HG02943 (cell line): ENCODE data around the gene GFRA4.

Source experiments
- ATAC-seq: cut with Tn5 transposase; IDR thresholded peaks from one replicate; pipeline ENCODE4 v1.9.1; 2021; ENCODE audit warnings: mild to moderate bottlenecking, low read depth, moderate library complexity; ENCODE audit not compliant: unreplicated experiment

Gene GFRA4

GRCh38 chr20:3696200-3696599 is 33.0 kb upstream of the GFRA4 start:
- no peak for ATAC-seq

- no peak for ATAC-seq
These were observed 31.7 kb upstream of the GFRA4 start for GRCh38 chr20:3694864-3695263.

DNA sequence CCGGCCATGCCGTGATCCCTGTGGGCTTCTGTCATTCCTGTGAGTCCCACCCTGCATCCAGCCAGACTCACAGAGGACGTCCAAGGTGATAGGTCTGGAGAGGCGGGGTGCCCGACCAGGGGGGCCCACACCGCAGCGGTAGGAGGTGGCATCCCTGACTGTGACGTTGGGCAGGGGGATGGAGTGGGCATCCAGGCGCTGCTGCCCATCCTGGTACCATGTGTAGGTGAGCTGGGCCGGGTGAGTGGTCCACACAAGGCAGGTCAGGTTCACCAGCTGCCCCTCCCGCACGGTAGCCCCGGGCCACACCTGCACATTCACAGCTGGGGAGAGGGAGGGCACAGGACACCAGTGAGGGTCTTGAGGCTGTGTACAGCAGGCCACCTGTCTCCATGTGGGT is 30.2 kb upstream of the GFRA4 start:
- no peak for ATAC-seq

GRCh38 chr20:3692706-3693294 is 29.6 kb upstream of the GFRA4 start:
- no peak for ATAC-seq

DNA sequence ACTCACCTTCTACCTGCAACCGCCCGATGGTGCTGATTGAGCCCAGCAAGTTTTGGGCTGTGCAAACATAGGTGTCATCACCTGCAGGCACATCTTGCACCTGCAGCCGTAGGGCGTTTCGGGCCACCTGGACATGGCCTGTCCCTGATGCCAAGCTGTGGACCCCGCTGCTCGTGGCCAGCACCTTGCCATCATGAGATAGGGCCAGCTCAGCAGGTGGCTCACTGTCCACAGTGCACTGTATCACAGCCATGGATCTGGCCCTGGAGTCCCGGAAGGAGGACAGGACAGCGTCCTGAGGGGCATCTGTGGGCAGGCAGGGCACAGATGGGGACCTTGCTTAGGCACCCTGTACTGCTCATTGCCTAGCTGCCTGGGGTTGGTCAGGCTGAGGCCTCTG is 28.7 kb upstream of the GFRA4 start:
- no peak for ATAC-seq

GRCh38 chr20:3691306-3691705 is 28.1 kb upstream of the GFRA4 start:
- no peak for ATAC-seq

- ATAC-seq = no peak
These were observed 27.2 kb upstream of the GFRA4 start for GRCh38 chr20:3690413-3690812.

DNA sequence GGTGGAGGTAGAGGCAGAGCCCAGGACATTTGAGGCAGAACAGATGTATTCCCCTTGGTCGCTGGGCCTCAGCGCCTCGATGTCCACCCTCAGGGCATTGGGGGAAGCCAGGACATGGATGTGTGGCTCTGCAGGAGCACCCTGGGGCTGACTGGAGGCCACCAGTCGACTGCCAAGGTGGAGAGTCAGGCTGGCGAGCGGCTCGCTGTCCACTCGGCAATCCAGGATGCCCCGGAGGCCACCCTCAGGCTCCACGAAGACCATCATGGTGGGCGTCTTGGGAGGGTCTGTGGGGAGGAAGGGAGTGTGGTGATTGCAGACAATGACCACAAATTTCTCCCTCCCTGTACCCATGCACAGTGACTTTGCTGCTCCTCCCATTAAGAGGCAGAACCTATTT is 26.8 kb upstream of the GFRA4 start:
- no peak for ATAC-seq

- ATAC-seq = no peak
These were observed 24.5 kb upstream of the GFRA4 start for GRCh38 chr20:3687655-3688054.

DNA sequence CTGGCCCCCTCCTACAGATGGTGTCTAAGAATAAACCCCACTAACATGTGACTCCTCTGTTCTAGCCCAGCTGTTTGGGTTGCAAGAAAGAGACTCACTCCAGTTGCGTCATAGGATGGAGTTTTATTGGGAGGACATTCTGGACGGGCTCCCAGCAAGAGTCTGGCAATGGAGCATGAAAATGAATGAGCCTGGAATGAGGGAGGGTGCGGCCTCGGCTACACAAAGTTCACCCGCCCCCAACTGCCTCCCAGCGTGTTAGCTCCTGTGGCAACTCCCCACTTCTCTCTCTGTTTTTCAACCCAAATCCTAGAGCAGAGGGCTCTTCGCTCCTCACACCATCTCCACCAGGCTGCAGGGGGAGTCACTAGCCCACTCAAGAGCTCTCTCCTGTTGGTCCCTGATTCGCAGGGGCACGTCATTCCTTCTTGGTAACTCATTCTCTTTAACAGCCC is 23.7 kb upstream of the GFRA4 start:
- ATAC-seq = no peak

DNA sequence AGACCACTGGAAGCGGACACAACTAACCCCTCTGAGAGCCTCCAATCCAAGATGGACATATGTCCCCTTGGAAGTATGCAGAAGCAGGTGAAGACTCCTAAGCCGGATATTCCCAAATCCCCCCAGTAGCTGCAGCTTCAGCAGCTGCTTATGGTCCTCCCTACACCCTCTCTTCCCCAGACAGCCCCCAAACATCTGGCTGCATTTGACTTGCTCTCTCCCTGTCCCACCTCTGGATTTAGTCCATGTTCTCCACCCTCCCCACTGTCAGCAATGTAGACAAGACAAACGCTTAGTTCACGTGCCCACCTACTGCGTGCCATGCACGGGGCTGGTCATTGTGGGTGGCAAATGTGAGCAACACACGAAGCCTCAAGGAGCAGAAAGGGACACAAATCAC is 23.2 kb upstream of the GFRA4 start:
- ATAC-seq = no peak

DNA sequence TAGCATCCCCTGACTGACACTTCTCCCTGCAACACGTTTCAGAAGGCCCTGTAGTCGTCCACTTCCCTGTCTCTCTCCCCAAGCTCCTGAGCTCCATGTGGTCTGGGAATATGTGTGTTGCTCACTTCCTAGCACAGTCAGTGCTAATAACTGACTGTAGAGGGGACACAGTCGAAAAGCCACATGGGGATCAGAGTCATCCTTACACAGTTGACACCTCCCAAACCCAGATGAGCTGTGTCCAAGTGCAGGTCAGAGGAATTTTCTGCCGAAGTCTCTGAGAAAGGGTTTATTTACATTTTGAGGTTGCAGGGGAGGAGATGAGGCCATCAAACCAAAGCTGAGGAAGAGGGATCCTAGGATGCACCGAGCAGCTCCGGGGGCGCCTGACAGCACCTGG is 22.1 kb upstream of the GFRA4 start:
- no peak for ATAC-seq

DNA sequence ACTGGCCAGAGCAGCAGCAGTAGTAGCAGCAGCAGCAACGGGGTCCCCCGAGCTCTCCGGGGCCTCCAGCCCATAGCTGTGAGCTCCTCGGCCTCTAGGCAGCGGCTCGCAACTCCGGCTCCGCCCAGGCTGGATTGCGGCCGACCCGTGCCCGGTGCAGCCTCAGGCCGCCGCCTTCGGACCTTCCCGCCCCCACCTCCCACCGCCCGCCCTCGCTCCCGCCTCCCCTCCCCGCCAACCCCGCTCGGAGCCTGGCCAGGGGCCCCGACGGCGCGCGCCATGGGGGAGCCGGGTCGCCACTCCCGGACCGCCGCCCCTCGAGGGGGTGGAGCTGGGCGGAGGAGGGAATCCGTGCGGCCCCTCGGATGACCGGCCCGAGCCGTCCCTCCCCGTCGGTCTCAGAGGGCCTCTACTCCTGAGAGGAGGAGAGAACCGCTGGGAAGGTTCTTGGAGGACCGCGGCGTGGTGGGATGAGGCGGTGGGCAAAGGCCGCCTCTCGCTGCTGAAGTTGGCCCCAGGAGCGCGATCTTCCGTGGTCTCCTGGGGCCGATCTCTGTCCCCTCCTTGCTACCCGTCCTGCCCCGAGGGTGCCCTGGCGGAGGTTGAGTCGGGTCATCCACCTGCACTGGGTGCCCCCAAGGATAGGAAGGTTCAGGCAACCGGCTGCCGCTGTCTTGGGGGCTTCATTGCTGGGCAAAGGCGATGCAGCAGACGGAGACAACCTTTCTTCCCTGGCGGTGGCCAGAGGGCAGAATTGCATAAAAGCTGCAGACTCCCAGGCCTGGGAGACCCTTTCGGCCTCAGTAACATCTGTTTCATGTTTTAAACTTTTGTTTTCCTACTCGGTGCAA is 19.0 kb upstream of the GFRA4 start, which contains the start of gene ADAM33:
TSS of gene ADAM33 (minus strand) at position 80 of the 851 bp plus-strand sequence. CDS start at position 74, 6 bp downstream.
- no peak for ATAC-seq

DNA sequence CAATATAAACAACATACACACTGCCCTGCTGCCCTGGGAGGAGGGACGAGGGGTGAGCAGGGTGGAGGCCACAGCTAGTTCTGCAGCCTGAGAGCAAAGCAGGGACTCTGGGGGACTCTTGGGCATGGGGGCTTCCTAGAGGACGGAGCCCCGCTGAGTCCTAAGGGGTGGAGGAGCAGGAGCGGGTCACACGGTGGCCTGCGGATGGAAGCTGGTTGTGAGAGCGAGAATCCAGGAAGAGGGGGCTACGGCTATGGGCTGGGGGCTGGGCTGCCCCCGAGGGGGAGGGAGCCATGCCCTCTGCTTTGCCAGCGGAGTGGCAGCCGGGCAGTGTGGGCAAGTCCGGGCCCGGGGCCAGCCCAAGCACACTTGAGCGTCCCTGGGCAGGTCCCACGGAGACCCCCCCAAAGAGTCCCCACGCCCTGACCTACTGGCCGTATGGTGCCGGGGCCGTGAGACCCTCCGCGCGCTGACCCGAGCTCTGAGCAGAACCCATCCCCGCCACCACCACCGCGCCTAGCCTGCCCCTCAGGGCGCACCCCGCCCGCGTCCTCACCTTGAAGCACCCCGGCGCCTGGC is 18.2 kb upstream of the GFRA4 start:
- no peak for ATAC-seq

GRCh38 chr20:3680701-3681351 is 17.6 kb upstream of the GFRA4 start:
- no peak for ATAC-seq

- no peak for ATAC-seq
These were observed 16.8 kb upstream of the GFRA4 start for GRCh38 chr20:3679749-3680700.

DNA sequence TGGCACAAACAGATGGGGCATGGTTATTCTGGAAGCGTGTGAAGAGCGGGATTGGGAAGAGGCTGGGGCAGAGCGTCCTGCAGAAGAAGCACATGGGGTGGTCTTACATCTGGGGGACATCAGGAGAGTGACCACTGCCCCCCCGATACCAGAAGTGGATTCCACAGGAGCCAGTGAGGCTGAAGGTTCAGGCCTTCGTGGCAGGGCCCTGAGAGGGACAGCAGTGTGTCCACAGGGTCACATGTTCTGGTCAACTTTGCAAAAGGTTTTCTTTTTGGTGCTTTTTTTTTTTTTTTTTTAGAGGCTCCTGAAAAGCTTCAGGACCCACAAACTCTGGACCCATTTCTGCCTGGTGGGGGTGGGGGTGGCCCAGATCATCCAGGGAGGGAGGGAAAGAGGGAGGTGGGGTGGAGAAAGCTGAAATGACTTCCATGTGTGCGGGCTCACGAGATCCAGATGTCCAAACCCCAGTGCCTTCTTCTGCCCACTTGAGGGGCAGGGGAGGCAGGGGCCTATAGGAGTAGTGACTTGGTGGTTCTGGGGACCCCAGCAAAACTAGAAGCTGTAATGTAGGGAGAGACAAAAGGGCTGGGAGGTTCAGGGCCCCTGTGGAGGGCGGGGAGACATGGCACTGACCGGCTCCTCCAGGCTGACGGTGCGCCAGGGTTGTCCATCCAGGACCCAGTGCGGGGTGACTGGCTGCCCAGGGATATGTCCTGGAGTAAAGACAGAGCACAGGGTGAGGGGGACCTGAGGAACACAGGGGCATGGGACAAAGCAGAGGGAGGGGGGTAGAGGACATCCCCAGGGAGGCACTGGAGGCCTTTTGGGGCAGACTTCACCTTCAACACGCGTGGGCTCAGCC is 15.9 kb upstream of the GFRA4 start:
- ATAC-seq = no peak

DNA sequence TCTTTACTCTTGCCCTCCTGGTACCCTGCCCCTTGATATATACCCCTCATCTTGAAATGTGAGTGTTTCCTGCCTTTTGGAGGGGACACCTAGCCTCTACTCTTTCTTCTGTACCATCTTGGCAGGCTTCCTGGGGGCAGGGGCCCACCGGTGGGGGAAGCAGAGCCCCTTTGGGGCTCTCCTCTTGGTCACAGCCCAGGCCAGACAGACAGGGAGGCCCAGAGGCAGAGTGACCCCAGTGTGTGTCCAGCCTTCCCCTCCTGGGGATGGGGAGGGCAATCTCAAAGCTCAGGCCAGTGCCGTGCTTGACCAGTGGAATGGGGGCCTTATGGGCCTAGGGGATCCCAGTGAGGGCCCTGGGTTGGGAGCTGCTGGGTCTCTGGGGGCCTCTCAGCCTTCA is 15.0 kb upstream of the GFRA4 start:
- no peak for ATAC-seq

DNA sequence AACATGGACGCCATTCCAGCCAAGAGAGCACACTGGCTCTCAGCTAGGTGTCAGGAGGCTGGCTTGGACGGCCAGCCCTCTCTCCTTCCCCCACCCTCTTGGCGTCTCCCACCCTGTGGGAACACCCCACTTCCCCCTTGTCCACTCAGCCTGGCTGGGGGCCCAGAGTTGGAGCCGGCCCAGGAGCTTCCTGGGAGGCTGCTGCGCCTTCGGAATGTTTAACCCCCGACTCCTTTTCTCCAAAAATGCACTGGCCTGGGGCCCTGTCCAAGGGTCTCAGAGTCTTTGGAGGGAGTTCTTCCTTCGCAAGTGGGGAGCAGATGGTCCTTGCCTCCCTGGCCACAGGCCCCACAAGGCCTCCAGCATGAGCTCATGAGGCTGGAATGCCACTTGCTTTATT is 14.5 kb upstream of the GFRA4 start:
- ATAC-seq = no peak
